GM10266 (cell line): ENCODE results near the gene HIP1R.

Source experiments
- DNase-seq: peaks from one replicate; pipeline ENCODE4 v3.0.0; 2012; ENCODE audit errors: extremely low spot score
- TF ChIP-seq, protein P1 (sequence below): IDR thresholded peaks from 2 replicates; pipeline ENCODE4 v1.5.1; 2012; ENCODE audit warnings: mild to moderate bottlenecking, low read depth; ENCODE audit not compliant: control insufficient read depth, insufficient read depth; ENCODE audit errors: missing control alignments

Gene HIP1R

DNA sequence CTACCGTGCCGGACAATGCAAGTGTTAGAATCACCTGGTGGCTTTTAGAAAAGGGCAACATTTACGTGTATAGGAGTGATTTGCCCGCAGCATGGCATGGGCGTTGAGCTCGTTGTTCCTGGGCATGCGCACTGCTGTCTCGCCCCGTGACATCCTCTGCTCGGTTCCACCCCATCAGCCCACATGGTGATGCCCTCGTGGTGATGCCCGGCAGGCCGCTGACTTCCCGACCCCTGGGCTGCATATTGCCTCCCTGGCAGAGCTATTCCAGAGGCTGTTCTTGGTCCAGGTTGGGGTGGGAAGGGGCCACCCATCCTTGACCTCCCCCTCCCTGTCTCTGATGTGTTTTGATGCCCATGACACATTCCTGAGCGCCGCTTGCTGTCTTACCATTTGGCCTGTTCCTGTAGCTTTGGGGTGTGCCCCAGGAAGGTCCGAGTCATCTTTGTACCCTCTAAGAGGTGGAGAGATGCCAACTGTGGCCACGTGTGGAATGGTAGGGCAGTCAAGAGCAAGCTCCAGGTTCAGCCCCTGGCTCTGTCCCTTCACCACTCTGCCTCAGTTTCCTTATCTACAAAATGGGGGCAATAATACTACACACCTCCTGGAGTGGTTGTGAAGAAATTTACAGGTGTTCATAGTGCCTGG, 4.8 kb downstream of the HIP1R start:
- TF ChIP-seq, protein P1, sequence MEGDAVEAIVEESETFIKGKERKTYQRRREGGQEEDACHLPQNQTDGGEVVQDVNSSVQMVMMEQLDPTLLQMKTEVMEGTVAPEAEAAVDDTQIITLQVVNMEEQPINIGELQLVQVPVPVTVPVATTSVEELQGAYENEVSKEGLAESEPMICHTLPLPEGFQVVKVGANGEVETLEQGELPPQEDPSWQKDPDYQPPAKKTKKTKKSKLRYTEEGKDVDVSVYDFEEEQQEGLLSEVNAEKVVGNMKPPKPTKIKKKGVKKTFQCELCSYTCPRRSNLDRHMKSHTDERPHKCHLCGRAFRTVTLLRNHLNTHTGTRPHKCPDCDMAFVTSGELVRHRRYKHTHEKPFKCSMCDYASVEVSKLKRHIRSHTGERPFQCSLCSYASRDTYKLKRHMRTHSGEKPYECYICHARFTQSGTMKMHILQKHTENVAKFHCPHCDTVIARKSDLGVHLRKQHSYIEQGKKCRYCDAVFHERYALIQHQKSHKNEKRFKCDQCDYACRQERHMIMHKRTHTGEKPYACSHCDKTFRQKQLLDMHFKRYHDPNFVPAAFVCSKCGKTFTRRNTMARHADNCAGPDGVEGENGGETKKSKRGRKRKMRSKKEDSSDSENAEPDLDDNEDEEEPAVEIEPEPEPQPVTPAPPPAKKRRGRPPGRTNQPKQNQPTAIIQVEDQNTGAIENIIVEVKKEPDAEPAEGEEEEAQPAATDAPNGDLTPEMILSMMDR = no peak
- no peak for DNase-seq

DNA sequence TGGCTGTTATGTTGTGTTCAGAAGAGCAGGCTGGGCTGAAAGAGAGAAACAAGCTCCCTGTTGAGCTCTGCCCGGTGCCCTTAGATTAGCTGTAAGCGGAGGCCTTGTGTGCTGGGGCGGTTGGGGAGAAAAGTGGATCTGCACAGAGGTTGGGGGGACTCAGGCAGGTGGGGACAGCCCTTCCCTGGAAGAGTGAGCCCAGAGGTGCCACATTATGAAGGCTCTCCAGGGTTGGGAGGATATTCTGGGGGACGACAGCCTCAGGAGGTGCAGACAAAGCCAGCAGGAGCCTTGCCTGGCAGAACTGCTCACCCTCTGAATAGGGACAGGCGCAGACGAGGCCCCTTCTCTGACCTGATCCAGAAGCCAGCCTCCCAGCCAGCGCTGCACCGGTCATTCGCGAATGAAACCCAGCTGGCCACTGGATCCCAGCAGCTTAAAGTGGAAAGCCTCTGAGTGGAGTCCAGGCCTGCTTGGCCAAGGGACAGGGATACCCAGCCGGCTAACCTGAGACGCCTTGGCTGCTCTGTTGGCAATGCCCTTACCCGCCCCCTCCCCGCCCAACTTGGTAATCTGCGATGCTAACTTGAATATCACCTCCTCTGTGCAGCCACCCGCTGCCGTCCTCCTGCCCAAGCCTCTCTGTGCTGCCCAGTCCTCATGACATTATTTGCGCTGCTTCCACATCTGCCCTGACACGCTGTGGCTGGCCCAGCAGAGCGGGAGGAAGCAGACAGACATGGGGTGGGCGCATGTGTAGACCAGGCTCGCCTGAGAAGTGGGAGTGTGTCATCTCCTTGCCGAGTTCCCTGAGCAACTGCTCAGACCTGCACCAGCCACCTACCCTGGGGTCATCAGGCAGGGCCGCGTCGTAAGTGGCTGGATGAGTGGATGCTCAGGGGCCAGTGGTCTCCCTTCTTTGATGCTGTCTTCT, 5.6 kb downstream of the HIP1R start:
- DNase-seq = no peak
- TF ChIP-seq, protein P1 = no peak

DNA sequence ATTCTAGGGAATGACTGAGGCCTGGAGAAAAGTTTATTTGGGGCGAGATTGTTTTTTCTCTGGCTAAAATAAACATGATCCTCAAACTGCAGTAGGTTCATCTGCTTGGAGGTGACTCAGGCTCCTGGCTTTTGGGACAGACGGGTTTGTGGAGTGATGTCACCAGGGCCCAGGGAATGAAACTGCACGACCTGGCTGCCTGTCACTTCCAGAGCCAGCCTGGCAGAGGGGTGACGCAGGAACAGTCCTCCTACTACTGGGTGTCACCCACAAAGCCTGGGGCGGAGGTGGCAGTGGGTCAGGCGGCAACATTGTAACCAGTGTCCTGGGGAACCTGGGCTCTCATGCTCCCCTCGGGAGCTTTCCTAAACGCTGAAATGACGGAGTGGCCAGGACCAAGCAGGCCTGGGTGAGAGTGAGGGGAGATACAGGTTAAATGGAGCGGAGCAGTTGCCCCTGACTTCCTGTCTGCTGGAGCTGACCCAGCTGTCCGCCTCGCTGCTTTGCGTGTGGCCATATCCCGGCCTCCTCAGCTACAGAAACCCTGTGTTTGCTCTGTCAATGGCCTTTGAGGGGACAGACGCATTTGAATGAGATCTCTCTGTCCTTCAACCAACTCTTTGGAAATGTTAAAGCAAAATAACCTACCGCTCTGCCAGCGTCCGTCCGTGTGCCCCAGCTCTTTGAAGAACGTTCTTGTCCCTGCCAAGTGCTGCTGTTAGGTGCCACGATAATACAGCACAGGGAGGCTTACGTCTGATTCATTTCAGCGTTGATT, 6.5 kb downstream of the HIP1R start:
- TF ChIP-seq, protein P1 = no peak
- DNase-seq = no peak

DNA sequence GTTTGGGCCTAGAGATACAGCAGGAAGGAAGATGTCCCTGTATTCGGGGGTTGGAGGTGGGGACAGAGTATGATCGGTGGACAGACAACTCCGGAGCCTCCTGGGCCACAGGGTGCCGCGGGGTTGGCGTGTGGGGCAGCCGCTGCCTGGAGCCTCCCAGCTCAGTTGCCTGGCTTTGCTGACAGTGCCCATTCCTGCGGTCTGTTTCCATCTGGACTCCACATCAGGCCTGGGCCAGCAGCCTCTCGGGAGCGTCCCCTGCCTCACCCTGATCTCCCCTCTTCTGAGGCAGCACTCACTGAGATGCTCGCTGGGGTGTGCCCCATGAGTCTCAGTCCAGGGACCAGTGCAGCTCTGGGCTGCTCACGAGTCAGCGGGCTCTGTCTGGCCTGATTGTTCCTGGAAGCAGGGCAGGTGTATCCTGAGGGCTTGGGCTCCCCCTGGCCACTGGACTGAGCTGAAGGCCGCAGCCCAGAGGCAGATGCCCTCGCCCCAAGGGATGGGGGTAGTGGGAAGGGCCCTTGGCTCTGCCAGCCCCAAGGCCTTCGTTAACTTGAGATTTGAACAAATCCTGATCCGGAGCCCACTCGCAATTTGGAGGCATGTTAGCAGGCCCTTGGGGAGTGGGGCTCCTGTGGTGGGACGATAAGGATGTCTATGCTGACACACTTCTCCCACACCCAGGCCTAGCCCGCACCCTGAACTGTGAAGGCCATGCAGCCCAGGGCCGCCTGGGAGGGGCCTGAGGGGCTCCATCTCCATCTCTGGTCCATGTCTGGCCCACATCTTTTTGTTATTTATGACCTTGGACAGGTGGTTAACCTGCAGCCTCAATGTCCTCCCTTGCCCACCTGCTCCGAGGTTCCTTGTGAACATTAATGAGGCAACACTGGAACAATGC, 7.5 kb downstream of the HIP1R start:
- DNase-seq = no peak
- TF ChIP-seq, protein P1 = no peak

DNA sequence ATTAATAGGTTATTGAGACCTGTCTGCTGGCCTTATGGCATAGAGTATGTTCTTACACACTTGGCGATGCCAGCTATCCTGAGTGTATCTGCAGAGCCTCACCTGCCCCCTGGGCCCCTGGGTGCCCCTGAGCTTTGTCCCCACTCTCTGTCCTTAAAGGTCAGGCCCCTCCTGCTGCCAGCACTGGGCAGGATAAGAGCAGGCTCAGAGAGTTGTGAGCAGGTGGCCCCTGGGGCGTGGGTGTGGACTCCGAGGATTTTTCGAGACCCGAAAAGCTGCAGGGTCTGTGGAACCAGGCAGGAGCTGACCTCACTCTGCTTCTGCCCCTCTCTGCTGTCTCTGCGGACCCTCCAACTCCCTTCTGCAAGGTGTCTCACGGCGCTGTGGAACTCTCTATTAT, 8.2 kb downstream of the HIP1R start:
- no peak for DNase-seq
- TF ChIP-seq, protein P1 = no peak

DNA sequence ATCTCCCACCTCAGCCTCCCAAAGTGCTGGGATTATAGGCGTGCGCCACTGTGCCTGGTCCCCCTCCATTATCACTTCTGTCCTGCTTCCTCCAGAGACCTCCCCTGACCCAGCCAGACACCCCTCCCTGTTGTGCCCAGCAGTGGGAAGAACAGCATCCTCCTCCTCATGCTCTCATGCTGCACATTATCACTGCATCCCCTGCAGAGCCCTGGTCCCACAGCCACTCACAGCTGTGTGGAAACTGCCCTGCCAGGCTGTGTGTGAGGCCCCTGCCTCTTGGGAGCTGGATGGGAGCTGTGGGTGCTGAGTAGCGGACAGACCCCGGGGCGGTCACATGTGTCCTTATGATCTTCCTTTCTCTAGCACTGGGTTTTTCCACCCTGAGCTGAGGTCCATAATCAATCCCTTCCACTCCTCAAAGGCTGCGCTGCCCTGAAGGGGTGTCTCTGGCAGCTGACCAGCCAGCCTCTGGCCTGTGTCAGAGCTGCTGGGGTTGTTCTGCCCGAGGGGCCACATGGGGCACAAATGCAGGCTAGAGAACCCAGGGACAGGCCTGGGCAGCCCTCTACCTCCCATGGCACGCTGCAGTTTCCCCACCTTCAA, 9.2 kb downstream of the HIP1R start:
- no peak for DNase-seq
- TF ChIP-seq, protein P1 = no peak
